Right ventricle myocardium superior (tissue), 1 donor: ENCODE measurements around the gene COL6A2. TPM values are rescaled to one million over a fixed set of nuclear protein-coding genes. Genes with fewer than 3 reads are reported as not detected.
"Not testable (repeated sequence)": the region's sequence is repeated elsewhere in the genome, so short reads cannot be mapped to it uniquely, and the experiment has no call there.

Experiments
- ATAC-seq: fragments of 200-7000 bp; cut with Tn5 transposase; one replicate; pipeline ENCODE4 v1.9.1; 2020; ENCODE audit warnings: mild to moderate bottlenecking; ENCODE audit not compliant: poor library complexity
- DNase-seq: peaks from one replicate; pipeline ENCODE4 v3.0.0-alpha.2; 2020
- intact Hi-C: fragments of 100-400 bp; cut with DNase I; formaldehyde crosslinking; loops from one replicate; pipeline ENCODE4 v1.11.2; 2022
- total RNA-seq: library from RNA; stranded (reverse); fragmentation: NEBNext Ultra II Directional; extraction: Animal tissue kit (Norgen Biotek cat#: 25700); gene quantifications from one replicate; pipeline ENCODE4 v1.2.1, GENCODE V29; 2021
- donor health status: DM: no; HTN: yes; CAD: no; lungs with severe emphysema.

Gene COL6A2
- total RNA-seq, 1 donor from 2014 or later = 191 TPM

- intact Hi-C loops = loop anchor here (10.0 kb wide), 1 partner anchor 74 kb away; the partner anchor contains the start of gene COL6A1
- DNase-seq (no peak), ATAC-seq (no peak)
Observed at GRCh38 chr21:46058431-46059145, 39.3 kb upstream of the COL6A2 start.

GRCh38 chr21:46059195-46059594 is 38.7 kb upstream of the COL6A2 start:
- intact Hi-C loops = loop anchor here (10.0 kb wide), 1 partner anchor 74 kb away; the partner anchor contains the start of gene COL6A1
- no peak for ATAC-seq
- DNase-seq = no peak

DNA sequence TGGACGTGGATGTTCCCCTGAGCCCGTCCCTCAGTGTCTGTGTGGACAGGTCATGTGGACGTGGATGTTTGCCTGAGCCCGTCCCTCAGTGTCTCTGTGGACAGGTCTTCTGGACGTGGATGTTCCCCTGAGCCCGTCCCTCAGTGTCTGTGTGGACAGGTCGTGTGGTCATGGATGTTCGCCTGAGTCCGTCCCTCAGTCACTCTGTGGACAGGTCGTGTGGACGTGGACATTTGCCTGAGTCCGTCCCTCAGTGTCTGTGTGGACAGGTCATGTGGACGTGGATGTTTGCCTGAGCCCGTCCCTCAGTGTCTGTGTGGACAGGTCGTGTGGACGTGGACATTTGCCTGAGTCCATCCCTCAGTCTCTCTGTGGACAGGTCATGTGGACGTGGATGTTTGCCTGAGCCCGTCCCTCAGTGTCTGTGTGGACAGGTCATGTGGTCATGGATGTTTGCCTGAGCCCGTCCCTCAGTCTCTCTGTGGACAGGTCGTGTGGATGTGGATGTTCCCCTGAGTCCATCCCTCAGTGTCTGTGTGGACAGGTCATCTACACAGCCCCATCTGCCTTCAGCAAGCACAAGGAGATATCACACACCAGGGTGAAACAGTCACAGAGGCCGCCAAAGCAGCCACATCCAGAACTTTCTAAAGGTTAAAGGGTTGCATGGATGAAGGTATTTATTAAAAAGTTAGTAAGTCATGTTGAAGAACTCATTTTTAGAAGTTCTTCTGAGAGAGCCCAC is 38.0 kb upstream of the COL6A2 start:
- intact Hi-C loops = loop anchor here (10.0 kb wide), 1 partner anchor 75 kb away; the partner anchor contains the start of gene COL6A1
- not testable (repeated sequence) for DNase-seq, ATAC-seq

- ATAC-seq = peak; percentile 46
- DNase-seq = peak; percentile 71
- intact Hi-C loops = no loop called here
Observed at GRCh38 chr21:46060596-46061061, 37.3 kb upstream of the COL6A2 start.

DNA sequence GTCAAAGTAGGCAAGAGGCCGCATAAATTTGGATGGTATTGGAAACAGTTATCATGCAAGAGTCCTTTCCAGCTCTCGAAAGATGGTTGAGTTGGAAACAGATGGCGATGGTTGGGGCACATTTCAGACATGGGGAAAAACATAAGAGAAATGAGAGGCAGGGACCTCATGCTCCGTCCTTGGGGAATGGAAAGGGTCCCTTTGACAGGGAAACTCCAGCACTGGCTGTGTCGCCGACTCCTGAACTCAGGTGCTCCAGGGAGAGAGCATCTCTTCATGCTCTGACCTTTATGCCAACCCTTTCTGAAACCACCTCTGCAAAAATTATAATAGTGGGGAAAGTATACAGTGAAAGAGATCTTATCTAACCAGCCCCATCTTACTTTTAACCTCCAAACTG is 36.8 kb upstream of the COL6A2 start:
- DNase-seq = no peak

GRCh38 chr21:46061518-46061917 is 36.4 kb upstream of the COL6A2 start:
- intact Hi-C loops = no loop called here
- ATAC-seq (no peak), DNase-seq (no peak)

More for the DNA sequence above, 36.8 kb upstream of the COL6A2 start:
- ATAC-seq = no peak
- intact Hi-C loops = no loop called here

DNA sequence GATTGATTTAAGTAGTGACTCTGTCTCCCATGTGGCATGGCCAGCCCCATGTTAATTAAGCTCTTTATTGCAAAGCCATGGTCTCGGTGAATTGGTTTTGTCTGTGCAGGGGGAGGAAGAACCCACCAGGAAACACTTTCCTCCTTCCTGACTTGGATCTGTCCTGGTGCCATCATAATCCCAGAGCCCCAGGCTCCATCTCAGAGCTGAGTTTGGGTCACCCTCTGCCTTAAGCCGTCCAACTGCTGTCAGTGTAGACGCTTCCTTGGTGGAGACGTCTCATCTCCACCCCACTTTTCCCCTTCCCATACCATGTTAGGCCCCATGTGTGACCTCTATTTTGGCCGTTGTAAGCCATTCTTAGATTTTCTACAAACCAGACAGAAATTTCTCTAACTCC is 36.0 kb upstream of the COL6A2 start:
- intact Hi-C loops = no loop called here
- ATAC-seq = no peak

DNA sequence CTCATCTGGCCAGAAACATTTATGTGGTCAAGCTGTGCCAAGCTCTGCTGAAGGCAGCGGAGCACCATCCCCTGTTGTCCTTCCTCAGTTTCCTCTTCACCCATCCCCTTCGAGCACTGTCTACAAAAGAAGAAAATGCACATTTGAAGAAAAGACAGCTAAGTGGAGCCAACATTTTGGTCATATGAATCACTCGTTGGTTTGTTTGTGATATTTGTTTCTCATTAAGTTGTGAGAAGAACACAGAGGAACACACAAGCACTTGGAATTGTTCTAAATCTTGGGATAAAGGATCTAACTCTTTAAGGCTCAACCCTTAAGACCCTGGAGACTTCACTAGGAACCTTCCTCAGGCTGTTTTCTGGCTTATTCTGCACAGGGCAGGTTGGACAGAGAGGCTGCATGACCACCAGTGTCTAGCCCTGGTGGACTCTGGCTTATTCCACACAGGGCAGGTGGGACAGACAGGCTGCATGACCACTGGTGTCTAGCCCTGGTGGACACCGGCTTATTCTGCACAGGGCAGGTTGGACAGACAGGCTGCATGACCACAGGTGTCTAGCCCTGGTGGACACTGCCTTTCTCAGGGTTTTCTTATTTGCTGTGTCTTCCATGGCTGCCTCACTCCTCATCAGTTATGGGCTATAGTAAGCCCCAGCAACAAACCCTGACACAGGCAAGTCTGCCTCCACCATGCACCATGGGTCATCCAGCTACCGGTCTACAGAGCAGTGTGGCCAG is 35.3 kb upstream of the COL6A2 start:
- intact Hi-C loops = no loop called here
- DNase-seq (no peak), ATAC-seq (no peak)

More for the DNA sequence above, 36.0 kb upstream of the COL6A2 start:
- DNase-seq = no peak

DNA sequence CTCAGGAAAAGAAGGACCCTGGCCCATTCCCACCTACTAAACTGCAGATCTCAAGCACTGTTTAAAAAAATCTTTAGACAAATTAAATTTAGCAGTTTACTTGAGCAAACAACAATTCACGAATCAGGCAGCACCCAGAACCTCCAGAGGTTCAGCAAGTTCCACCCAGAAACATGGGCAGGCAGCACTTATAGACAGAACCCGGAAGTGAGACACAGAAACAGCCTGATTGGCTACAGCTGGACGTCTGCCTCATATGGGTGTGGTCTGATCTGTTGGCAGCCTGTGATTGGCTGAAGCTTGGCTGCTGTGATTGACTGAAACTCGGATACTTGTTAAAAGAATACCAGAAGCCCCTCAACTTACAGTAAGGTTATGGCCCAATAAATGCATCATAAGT is 34.7 kb upstream of the COL6A2 start:
- intact Hi-C loops = no loop called here
- DNase-seq (no peak), ATAC-seq (no peak)

GRCh38 chr21:46063734-46064680 is 33.9 kb upstream of the COL6A2 start:
- DNase-seq = no peak
- intact Hi-C loops = no loop called here

GRCh38 chr21:46064870-46065214 is 33.1 kb upstream of the COL6A2 start:
- intact Hi-C loops = no loop called here
- ATAC-seq (no peak), DNase-seq (no peak)

More at GRCh38 chr21:46063734-46064680, 33.9 kb upstream of the COL6A2 start:
- no peak for ATAC-seq

DNA sequence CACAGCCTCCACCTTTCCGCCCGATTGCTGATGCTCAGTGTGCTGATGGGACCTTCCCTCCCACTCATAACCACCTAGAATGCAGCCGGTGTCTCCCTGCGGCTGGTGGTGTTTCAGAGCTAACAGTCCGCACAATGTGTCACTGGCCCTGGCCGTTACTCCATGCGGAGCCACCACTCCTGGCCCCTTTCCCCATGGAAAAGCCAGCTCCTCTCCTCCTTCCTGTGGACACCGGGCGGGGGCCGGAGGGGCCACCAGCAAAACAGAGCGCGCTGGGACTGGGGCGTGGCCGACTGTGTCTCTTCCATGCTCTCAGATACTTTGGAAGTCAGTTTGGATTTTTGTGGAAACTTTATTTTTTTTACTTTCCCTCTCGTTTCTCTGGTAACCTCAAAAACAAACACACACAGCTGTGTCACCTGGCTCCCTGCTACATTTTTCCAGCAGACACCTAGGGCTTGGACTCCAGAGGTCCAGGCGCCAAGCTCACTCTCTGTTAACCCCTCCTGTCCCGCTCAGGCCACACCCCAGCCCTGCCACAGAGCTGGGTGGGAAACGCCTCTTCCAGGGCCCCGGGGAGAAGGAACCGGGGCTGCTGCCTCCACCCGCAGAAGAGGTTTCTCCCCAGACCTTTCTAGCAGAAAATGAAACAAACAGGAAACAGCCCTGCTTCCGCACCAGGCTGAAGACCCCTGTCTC is 32.5 kb upstream of the COL6A2 start:
- peak; percentile 33 for ATAC-seq
- intact Hi-C loops = no loop called here
- peak; percentile 77 for DNase-seq

GRCh38 chr21:46065914-46066551 is 31.9 kb upstream of the COL6A2 start:
- peak; percentile 31 for ATAC-seq
- intact Hi-C loops = no loop called here
- DNase-seq = no peak

- intact Hi-C loops = no loop called here
- DNase-seq (peak; percentile 70), ATAC-seq (peak; percentile 75)
Observed at GRCh38 chr21:46066591-46067331, 31.2 kb upstream of the COL6A2 start.

GRCh38 chr21:46067505-46068201 is 30.3 kb upstream of the COL6A2 start:
- no peak for DNase-seq
- intact Hi-C loops = no loop called here

GRCh38 chr21:46068516-46069079 is 29.3 kb upstream of the COL6A2 start:
- intact Hi-C loops = no loop called here
- no peak for ATAC-seq

More at GRCh38 chr21:46067505-46068201, 30.3 kb upstream of the COL6A2 start:
- ATAC-seq = no peak

More at GRCh38 chr21:46068516-46069079, 29.3 kb upstream of the COL6A2 start:
- no peak for DNase-seq
